H1 (cell line): ENCODE measurements around the gene CCDC191. TPM values are rescaled to one million over a fixed set of nuclear protein-coding genes. Genes with fewer than 3 reads are reported as not detected.

ENCODE experiments used
- CTCF ChIA-PET: fragments of 300-600 bp; sonication (Branson Sonifier 250); formaldehyde crosslinking; loops from one replicate; lab custom pipeline; 2021; ENCODE audit not compliant: partially characterized antibody; lab: Charles Lee
- POLR2A ChIA-PET: fragments of 300-600 bp; sonication (Branson Sonifier 250); formaldehyde crosslinking; loops from one replicate; lab custom pipeline; 2021; ENCODE audit warnings: inconsistent platforms; ENCODE audit not compliant: partially characterized antibody; lab: Charles Lee
- DNase-seq, 2 experiments: peaks; one replicate each; pipeline versions ENCODE4 v3.0.0 to v3.0.0-alpha.2; 2010 to 2022; ENCODE audit warnings: low spot score in 2 of 2, low read depth in 1 of 2, mixed read lengths in 1 of 2
- FAIRE-seq: peaks from 2 replicates; lab custom pipeline; 2011; peaks lifted over from hg19 to GRCh38; lab: Jason Lieb, UNC
- H2AFZ ChIP-seq: 2 replicates; pipeline ENCODE4 v1.8.1; 2012; ENCODE audit warnings: low read length, inconsistent platforms
- H2AK5ac ChIP-seq: 2 replicates; pipeline ENCODE4 v1.6.1; 2013; ENCODE audit warnings: low read depth, low read length
- H2BK120ac ChIP-seq: replicated peaks from 2 replicates; pipeline ENCODE3; 2013; ENCODE audit warnings: low read depth, low read length, inconsistent platforms
- H2BK12ac ChIP-seq: 2 replicates; pipeline ENCODE4 v1.6.1; 2013; ENCODE audit warnings: low read depth, low read length
- H2BK15ac ChIP-seq: 2 replicates; pipeline ENCODE4 v1.6.1; 2013; ENCODE audit warnings: low read length
- H2BK20ac ChIP-seq: 2 replicates; pipeline ENCODE4 v1.6.1; 2013; ENCODE audit warnings: low read length
- H2BK5ac ChIP-seq: 2 replicates; pipeline ENCODE4 v1.6.1; 2013; ENCODE audit warnings: low read depth, low read length
- H3K14ac ChIP-seq: 2 replicates; pipeline ENCODE4 v1.6.1; 2013; ENCODE audit warnings: inconsistent platforms; ENCODE audit not compliant: insufficient read length
- H3K18ac ChIP-seq: 2 replicates; pipeline ENCODE4 v1.6.1; 2013; ENCODE audit warnings: low read length; ENCODE audit errors: extremely low read depth
- H3K23ac ChIP-seq: 2 replicates; pipeline ENCODE4 v1.6.1; 2013; ENCODE audit warnings: inconsistent platforms; ENCODE audit not compliant: insufficient read length
- H3K23me2 ChIP-seq: 2 replicates; pipeline ENCODE4 v1.6.1; 2013; ENCODE audit warnings: low read depth, low read length
- H3K27ac ChIP-seq: 2 replicates; pipeline ENCODE4 v1.6.1; 2011; ENCODE audit warnings: low read depth, low read length, inconsistent platforms
- H3K27me3 ChIP-seq, 4 experiments: replicated peaks in 1 of 4; 1 replicate in 1 of 4; 2 replicates in 3 of 4; pipeline versions ENCODE4 v1.6.1 to v1.8.1; 2011 to 2013; ENCODE audit warnings: low read length in 3 of 4, mild to moderate bottlenecking in 3 of 4, inconsistent platforms in 2 of 4, mixed read lengths in 2 of 4, moderate library complexity in 1 of 4; ENCODE audit not compliant: control insufficient read depth in 3 of 4, insufficient read depth in 3 of 4; ENCODE audit errors: extremely low read depth in 1 of 4
- H3K36me3 ChIP-seq, 4 experiments: 2 replicates each; pipeline versions ENCODE4 v1.6.1 to v1.8.1; 2011 to 2013; ENCODE audit warnings: mild to moderate bottlenecking in 4 of 4, low read length in 3 of 4, moderate library complexity in 2 of 4, control low read depth in 1 of 4, inconsistent platforms in 1 of 4; ENCODE audit not compliant: insufficient read depth in 4 of 4, control insufficient read depth in 2 of 4
- H3K4ac ChIP-seq: replicated peaks from 2 replicates; pipeline ENCODE3; 2013; ENCODE audit warnings: low read length, low read depth, mixed read lengths, inconsistent platforms; ENCODE audit not compliant: insufficient read length
- H3K4me1 ChIP-seq, 4 experiments: replicated peaks in 1 of 4; 1 replicate in 1 of 4; 2 replicates in 3 of 4; pipeline versions ENCODE4 v1.6.1 to v1.8.1; 2011 to 2013; ENCODE audit warnings: low read length in 3 of 4, inconsistent platforms in 2 of 4, mixed read lengths in 1 of 4; ENCODE audit not compliant: insufficient read depth in 4 of 4, control insufficient read depth in 3 of 4
- H3K4me2 ChIP-seq, 2 experiments: 2 replicates each; pipeline versions ENCODE4 v1.6.1 to v1.8.1; 2011 to 2013; ENCODE audit warnings: low read depth in 2 of 2, low read length in 2 of 2, control low read depth in 1 of 2, inconsistent platforms in 1 of 2, mild to moderate bottlenecking in 1 of 2; ENCODE audit not compliant: insufficient read depth in 1 of 2
- H3K4me3 ChIP-seq, 4 experiments: fragments of 200-600, 300-600 bp in 1 of 4; sonication (generic), shearing (Covaris generic), sonication (Bioruptor Twin) in 1 of 4; 2 replicates each; pipeline versions ENCODE4 v1.5.1 to v1.8.1; 2011 to 2016; ENCODE audit warnings: low read length in 4 of 4, low read depth in 3 of 4, control low read depth in 2 of 4, inconsistent platforms in 2 of 4, mild to moderate bottlenecking in 2 of 4, mixed read lengths in 1 of 4, moderate library complexity in 1 of 4; ENCODE audit not compliant: insufficient read depth in 2 of 4; ENCODE audit errors: extremely low read depth in 1 of 4
- H3K56ac ChIP-seq: replicated peaks from 2 replicates; pipeline ENCODE3; 2013; ENCODE audit warnings: low read depth, mild to moderate bottlenecking, mixed read lengths, low read length, inconsistent platforms; ENCODE audit not compliant: insufficient read length
- H3K79me1 ChIP-seq: 2 replicates; pipeline ENCODE4 v1.6.1; 2013; ENCODE audit warnings: low read depth, low read length, control low read depth
- H3K79me2 ChIP-seq, 2 experiments: 2 replicates each; pipeline versions ENCODE4 v1.6.1 to v1.8.1; 2012 to 2013; ENCODE audit warnings: low read length in 2 of 2, mild to moderate bottlenecking in 2 of 2, inconsistent platforms in 1 of 2; ENCODE audit not compliant: insufficient read depth in 2 of 2, control insufficient read depth in 1 of 2
- H3K9ac ChIP-seq, 4 experiments: replicated peaks in 1 of 4; 1 replicate in 1 of 4; 2 replicates in 3 of 4; pipeline versions ENCODE4 v1.6.1 to v1.8.1; 2011 to 2013; ENCODE audit warnings: low read depth in 3 of 4, low read length in 3 of 4, control low read depth in 2 of 4, mild to moderate bottlenecking in 2 of 4, moderate library complexity in 2 of 4, inconsistent platforms in 1 of 4; ENCODE audit errors: extremely low read depth in 1 of 4
- H3K9me3 ChIP-seq, 2 experiments: 2 replicates each; pipeline versions ENCODE4 v1.6.1 to v1.8.1; 2012 to 2013; ENCODE audit warnings: mild to moderate bottlenecking in 2 of 2, moderate library complexity in 2 of 2, control low read depth in 1 of 2, inconsistent platforms in 1 of 2, low read depth in 1 of 2, low read length in 1 of 2, mixed read lengths in 1 of 2; ENCODE audit not compliant: insufficient read depth in 2 of 2
- H4K20me1 ChIP-seq, 2 experiments: replicated peaks in 1 of 2; 2 replicates each; pipeline versions ENCODE3 to v1.8.1; 2011 to 2013; ENCODE audit warnings: inconsistent platforms in 2 of 2, low read length in 2 of 2, mild to moderate bottlenecking in 1 of 2; ENCODE audit not compliant: insufficient read depth in 2 of 2, control insufficient read depth in 1 of 2
- H4K5ac ChIP-seq: 2 replicates; pipeline ENCODE4 v1.6.1; 2013; ENCODE audit warnings: low read length, low read depth, mixed read lengths, inconsistent platforms; ENCODE audit not compliant: insufficient read length
- H4K8ac ChIP-seq: 2 replicates; pipeline ENCODE4 v1.8.0; 2013; ENCODE audit warnings: mild to moderate bottlenecking, moderate library complexity, low read length, inconsistent platforms; ENCODE audit not compliant: insufficient read depth; ENCODE audit errors: extremely low read depth
- H4K91ac ChIP-seq: replicated peaks from 2 replicates; pipeline ENCODE3; 2013; ENCODE audit warnings: low read length, mixed read lengths, inconsistent platforms; ENCODE audit not compliant: insufficient read length
- ASH2L ChIP-seq: fragments of 200-600, 300-600 bp; sonication (generic); IDR thresholded peaks from one replicate; pipeline ENCODE4 v1.7.1; 2017; ENCODE audit warnings: low read length
- CREB1 ChIP-seq: IDR thresholded peaks from 2 replicates; pipeline ENCODE4 v1.6.1; 2012; ENCODE audit warnings: inconsistent platforms
- CTBP2 ChIP-seq: IDR thresholded peaks from 2 replicates; pipeline ENCODE4 v1.7.0; 2011; ENCODE audit warnings: borderline replicate concordance, mild to moderate bottlenecking, moderate library complexity, mixed read lengths, low read length; ENCODE audit not compliant: insufficient read depth, insufficient read length
- CTCF ChIP-seq, 3 experiments: IDR thresholded peaks; 1 replicate in 2 of 3; 2 replicates in 1 of 3; pipeline versions ENCODE4 v1.5.1 to v1.6.1; 2011; ENCODE audit warnings: low read length in 3 of 3, mild to moderate bottlenecking in 3 of 3, inconsistent platforms in 2 of 3, low read depth in 1 of 3, moderate library complexity in 1 of 3; ENCODE audit not compliant: insufficient read depth in 1 of 3; ENCODE audit errors: control extremely low read depth in 1 of 3
- JUND ChIP-seq: IDR thresholded peaks from 2 replicates; pipeline ENCODE4 v1.6.1; 2011; ENCODE audit warnings: mild to moderate bottlenecking, improper control_type of control experiment, low read length
- KDM4A ChIP-seq: IDR thresholded peaks from one replicate; pipeline ENCODE4 v1.7.1; 2012; ENCODE audit warnings: low read depth, mild to moderate bottlenecking, moderate library complexity, low read length, inconsistent platforms; ENCODE audit not compliant: severe bottlenecking
- POLR2AphosphoS5 ChIP-seq: IDR thresholded peaks from 2 replicates; pipeline ENCODE4 v1.6.1; 2011; ENCODE audit warnings: low read depth, low read length
- RFX5 ChIP-seq: IDR thresholded peaks from 2 replicates; pipeline ENCODE4 v1.6.1; 2011; ENCODE audit warnings: low read depth, low read length, improper control_type of control experiment, borderline replicate concordance
- SIRT6 ChIP-seq: IDR thresholded peaks from one replicate; pipeline ENCODE4 v1.7.1; 2012; ENCODE audit warnings: low read length, inconsistent platforms
- SP2 ChIP-seq: IDR thresholded peaks from 2 replicates; pipeline ENCODE4 v1.6.1; 2012; ENCODE audit warnings: mild to moderate bottlenecking, low read length, inconsistent platforms
- TCF12 ChIP-seq: IDR thresholded peaks from 2 replicates; pipeline ENCODE4 v1.6.1; 2011; ENCODE audit warnings: low read depth, mild to moderate bottlenecking, low read length
- WGBS, 2 experiments: shearing (Covaris generic) in 1 of 2; methylation state at CpG; one replicate each; pipeline versions ENCODE4 v1.1.6 to v1.1.7; 2013 to 2015; ENCODE audit warnings: low lambda C conversion rate in 2 of 2, mixed read lengths in 2 of 2, inconsistent platforms in 1 of 2, low coverage in 1 of 2, missing lambda C conversion rate in 1 of 2; ENCODE audit not compliant: insufficient replicate concordance in 2 of 2, insufficient coverage in 1 of 2, insufficient read length in 1 of 2; ENCODE audit errors: extremely low coverage in 1 of 2, missing lambda C conversion rate in 1 of 2; 5-methylcytosine and 5-hydroxymethylcytosine counted together
- polyA plus RNA-seq, 7 experiments: library from polyadenylated mRNA; depleted of rRNA in 3 of 7; stranded (reverse) in 5 of 7; unstranded in 2 of 7; fragments of >200 nt in 5 of 7; fragments of 200-250 nt in 2 of 7; gene quantifications; 1 replicate in 5 of 7; 2 replicates in 1 of 7; 4 replicates in 1 of 7; pipeline versions ENCODE4 v1.2.1 to v1.2.3, GENCODE V29; 2011 to 2013; ENCODE audit warnings: missing spikeins in 2 of 7, mixed read lengths in 2 of 7
- total RNA-seq: library from RNA; stranded (reverse); fragmentation: NEBNext Ultra II Directional; extraction: Animal tissue kit (Norgen Biotek cat#: 25700); gene quantifications from 2 replicates; pipeline ENCODE4 v1.2.1, GENCODE V29; 2021

Gene CCDC191
- total and polyA plus RNA-seq, 2 of the 8 experiments (the other 6 are each of a cell fraction or from before 2014, with no cell fraction given): 0.65 to 1.3 TPM

GRCh38 chr3:114011059-114011797 lies 45.1 kb downstream of the CCDC191 start:
- H2AK5ac ChIP-seq: no peak overlapping the region
- H3K27me3 ChIP-seq: no peaks in the 10 kb centered on the region
- no peak overlapping the region for H3K18ac ChIP-seq
- ChIA-PET POLR2A (no interaction called here), CTCF (interaction anchor here (0.6 to 1.3 kb wide), 2 partner anchors 98 to 167 kb away, joined by 3 read pairs; no protein-coding TSS in a partner anchor)
- no peaks in the 10 kb centered on the region for H4K20me1 ChIP-seq
- H3K4ac ChIP-seq: no peak overlapping the region
- no peak overlapping the region for H4K5ac ChIP-seq
- H2AFZ ChIP-seq: no peak overlapping the region
- no peak overlapping the region for H2BK15ac ChIP-seq
- no peak overlapping the region for H3K4me3 ChIP-seq
- no peak overlapping the region for H2BK20ac ChIP-seq
- no peaks in the 10 kb centered on the region for H3K4me1 ChIP-seq
- H3K27ac ChIP-seq: no peak overlapping the region
- no peak for DNase-seq
- H3K36me3 ChIP-seq: no peaks in the 10 kb centered on the region
- H2BK12ac ChIP-seq: no peak overlapping the region
- no peak overlapping the region for H3K23ac ChIP-seq
- H3K4me2 ChIP-seq: no peak overlapping the region
- H3K56ac ChIP-seq: no peak overlapping the region
- H2BK120ac ChIP-seq: no peak overlapping the region
- no peaks in the 10 kb centered on the region for H3K79me2 ChIP-seq
- H3K9me3 ChIP-seq: no peaks in the 10 kb centered on the region
- H4K91ac ChIP-seq: no peak overlapping the region
- no peak overlapping the region for H3K9ac ChIP-seq
- no peak overlapping the region for H3K14ac ChIP-seq
- no peak for FAIRE-seq
- no peaks in the 10 kb centered on the region for H3K79me1 ChIP-seq
- WGBS, 2 experiments: 86% methylated on average over 2 of the region's 2 CpGs; no CpG with 5 or more reads in 1 of the 2 experiments
- H2BK5ac ChIP-seq: no peak overlapping the region
- no peaks in the 10 kb centered on the region for H3K23me2 ChIP-seq
- H4K8ac ChIP-seq: no peak overlapping the region
- TF ChIP-seq SP2 (no peak), CTBP2 (no peak), JUND (no peak), ASH2L (no peak), KDM4A (no peak), RFX5 (no peak), SIRT6 (no peak), TCF12 (no peak), CREB1 (no peak), CTCF (IDR thresholded peaks at IDR 0.05; ENCODE audit: control extremely low read depth in 1 of 3, insufficient read depth in 1 of 3, low read depth in 1 of 3, low read length in 3 of 3) (no peak), POLR2AphosphoS5 (no peak)
